ENCODE results near the gene ATXN7L1.

ATXN7L1 gene

GRCh38 chr7:105775580-105775979 lies 100.8 kb downstream of the ATXN7L1 start:
- no peak for DNase-seq

GRCh38 chr7:105773030-105773460 lies 103.4 kb downstream of the ATXN7L1 start:
- DNase-seq: no peak

- no peak for DNase-seq
Measured at GRCh38 chr7:105769901-105770628, 106.3 kb downstream of the ATXN7L1 start.

GRCh38 chr7:105768898-105769507 lies 107.4 kb downstream of the ATXN7L1 start:
- no peak for DNase-seq

- DNase-seq: no peak
Measured at GRCh38 chr7:105768117-105768516, 108.3 kb downstream of the ATXN7L1 start.

GRCh38 chr7:105766421-105767073 lies 109.9 kb downstream of the ATXN7L1 start:
- DNase-seq: no peak

GRCh38 chr7:105765846-105766245 lies 110.6 kb downstream of the ATXN7L1 start:
- no peak for DNase-seq

- no peak for DNase-seq
Measured at GRCh38 chr7:105764506-105764905, 111.9 kb downstream of the ATXN7L1 start.

GRCh38 chr7:105760551-105761447 lies 115.6 kb downstream of the ATXN7L1 start:
- no peak for DNase-seq

GRCh38 chr7:105759670-105760550 lies 116.5 kb downstream of the ATXN7L1 start:
- DNase-seq: peak; percentile 26

GRCh38 chr7:105756367-105756766 lies 120.0 kb downstream of the ATXN7L1 start:
- DNase-seq: no peak

- no peak for DNase-seq
Measured at GRCh38 chr7:105752671-105753275, 123.6 kb downstream of the ATXN7L1 start.

GRCh38 chr7:105751054-105751453 lies 125.3 kb downstream of the ATXN7L1 start:
- no peak for DNase-seq

GRCh38 chr7:105748701-105749100 lies 127.7 kb downstream of the ATXN7L1 start:
- no peak for DNase-seq

GRCh38 chr7:105745681-105746330 lies 130.6 kb downstream of the ATXN7L1 start:
- DNase-seq: no peak

- no peak for DNase-seq
Measured at GRCh38 chr7:105744258-105744657, 132.1 kb downstream of the ATXN7L1 start.

- DNase-seq: no peak
Measured at GRCh38 chr7:105743351-105744090, 132.9 kb downstream of the ATXN7L1 start.

GRCh38 chr7:105742787-105743186 lies 133.6 kb downstream of the ATXN7L1 start:
- no peak for DNase-seq

- no peak for DNase-seq
Measured at GRCh38 chr7:105741982-105742381, 134.4 kb downstream of the ATXN7L1 start.

- no peak for DNase-seq
Measured at GRCh38 chr7:105738133-105738532, 138.3 kb downstream of the ATXN7L1 start.
